Metanephros (tissue), 1 donor: ENCODE measurements around the gene PLTP. TPM values are rescaled to one million over a fixed set of nuclear protein-coding genes. Genes with fewer than 3 reads are reported as not detected.

Experiments used
- total RNA-seq: library from RNA; depleted of rRNA; stranded (reverse); fragments of >200 nt; gene quantifications from one replicate; pipeline ENCODE4 v1.2.3, GENCODE V29; 2014

PLTP gene, protein sequence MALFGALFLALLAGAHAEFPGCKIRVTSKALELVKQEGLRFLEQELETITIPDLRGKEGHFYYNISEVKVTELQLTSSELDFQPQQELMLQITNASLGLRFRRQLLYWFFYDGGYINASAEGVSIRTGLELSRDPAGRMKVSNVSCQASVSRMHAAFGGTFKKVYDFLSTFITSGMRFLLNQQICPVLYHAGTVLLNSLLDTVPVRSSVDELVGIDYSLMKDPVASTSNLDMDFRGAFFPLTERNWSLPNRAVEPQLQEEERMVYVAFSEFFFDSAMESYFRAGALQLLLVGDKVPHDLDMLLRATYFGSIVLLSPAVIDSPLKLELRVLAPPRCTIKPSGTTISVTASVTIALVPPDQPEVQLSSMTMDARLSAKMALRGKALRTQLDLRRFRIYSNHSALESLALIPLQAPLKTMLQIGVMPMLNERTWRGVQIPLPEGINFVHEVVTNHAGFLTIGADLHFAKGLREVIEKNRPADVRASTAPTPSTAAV
- total RNA-seq = 95.5 TPM

DNA sequence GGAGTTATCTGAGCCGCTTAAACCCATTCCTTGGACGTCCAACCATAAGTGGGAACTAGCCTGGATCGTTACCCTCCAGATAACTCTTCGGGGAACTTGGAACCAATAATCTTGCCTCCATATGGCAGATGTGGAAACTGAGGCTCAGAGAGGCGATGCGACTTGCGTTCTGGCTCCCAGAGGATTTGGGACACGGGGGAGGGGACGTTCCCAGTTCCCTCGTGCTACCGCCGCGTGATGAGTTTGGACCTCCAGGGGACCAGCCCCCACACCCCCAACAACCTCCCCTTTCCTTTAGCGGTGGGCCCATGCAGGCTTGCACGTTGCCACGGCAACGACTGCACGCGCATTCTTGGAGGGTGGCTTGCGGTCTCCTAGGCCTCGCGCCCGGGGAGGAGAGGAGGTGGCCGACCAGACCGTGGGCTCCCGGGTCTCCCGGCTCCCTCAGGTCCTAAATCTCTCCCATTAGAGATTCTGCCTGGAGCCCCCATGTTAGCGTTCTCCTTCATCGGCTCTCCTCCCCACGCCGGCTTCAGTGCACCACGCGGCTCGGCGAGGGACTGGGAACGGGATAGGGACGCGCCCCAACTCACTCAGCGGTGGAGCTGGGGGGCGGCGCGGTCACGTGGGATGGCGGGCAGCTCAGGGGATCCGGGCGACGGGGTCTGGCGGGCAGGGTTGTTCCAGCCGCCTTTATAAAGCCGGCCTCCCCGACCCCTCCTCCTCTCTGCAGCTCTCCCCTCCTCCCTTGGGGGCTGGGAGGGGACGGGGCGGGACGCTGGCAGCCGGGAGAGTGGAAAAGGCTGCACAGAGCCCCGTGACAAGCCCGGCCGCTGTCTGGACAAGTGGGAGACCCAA, at the start of gene PLTP:
TSS of gene PLTP (minus strand) at position 670 of the 858 bp plus-strand sequence. CDS start 703 bp downstream, outside the sequence.

DNA sequence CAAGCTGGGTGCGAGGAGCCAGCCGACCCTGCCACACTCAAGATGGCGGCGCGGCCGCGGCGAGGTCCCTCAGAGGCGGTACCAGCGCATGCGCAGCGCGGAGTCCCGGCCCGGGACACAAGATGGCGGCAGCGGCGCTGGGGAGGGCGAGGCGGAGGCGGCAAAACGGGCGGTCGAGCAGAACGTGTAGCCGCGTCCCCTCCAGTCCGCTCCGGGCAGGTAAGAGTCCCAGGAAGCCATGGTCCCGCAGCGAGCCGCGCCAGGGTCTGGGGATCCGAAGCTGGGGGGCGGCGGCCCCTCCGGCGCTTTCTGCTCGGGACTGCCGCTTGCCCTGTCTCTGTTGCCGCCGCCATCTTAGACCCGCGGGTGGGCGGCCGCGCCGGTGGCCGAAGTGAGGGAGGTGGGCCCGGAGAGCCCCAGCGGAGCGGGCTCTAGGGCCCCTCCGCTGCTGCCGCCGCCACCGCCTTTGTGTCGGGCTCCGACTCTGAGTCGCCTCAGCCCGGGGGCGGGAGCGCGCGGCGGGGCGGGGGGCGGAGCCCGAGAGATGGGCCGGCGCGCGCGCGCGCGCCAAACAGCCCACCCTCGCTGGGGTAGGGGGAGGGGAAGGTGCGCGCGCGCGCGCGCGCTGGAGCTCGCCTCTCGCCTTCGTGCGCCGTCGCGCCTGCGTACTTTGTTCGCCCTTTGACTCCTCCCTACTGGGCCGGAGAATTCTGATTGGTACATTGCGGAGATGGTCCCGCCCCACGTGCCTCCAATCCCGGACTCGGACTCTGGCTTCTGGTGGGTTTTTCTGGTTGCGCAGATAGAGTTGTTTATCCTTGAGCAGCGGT, 22.8 kb upstream of the PLTP start, which contains the start of gene PCIF1:
TSS of gene PCIF1 (plus strand) at position 98 of the 830 bp plus-strand sequence. CDS start 4,317 bp downstream, outside the sequence.

DNA sequence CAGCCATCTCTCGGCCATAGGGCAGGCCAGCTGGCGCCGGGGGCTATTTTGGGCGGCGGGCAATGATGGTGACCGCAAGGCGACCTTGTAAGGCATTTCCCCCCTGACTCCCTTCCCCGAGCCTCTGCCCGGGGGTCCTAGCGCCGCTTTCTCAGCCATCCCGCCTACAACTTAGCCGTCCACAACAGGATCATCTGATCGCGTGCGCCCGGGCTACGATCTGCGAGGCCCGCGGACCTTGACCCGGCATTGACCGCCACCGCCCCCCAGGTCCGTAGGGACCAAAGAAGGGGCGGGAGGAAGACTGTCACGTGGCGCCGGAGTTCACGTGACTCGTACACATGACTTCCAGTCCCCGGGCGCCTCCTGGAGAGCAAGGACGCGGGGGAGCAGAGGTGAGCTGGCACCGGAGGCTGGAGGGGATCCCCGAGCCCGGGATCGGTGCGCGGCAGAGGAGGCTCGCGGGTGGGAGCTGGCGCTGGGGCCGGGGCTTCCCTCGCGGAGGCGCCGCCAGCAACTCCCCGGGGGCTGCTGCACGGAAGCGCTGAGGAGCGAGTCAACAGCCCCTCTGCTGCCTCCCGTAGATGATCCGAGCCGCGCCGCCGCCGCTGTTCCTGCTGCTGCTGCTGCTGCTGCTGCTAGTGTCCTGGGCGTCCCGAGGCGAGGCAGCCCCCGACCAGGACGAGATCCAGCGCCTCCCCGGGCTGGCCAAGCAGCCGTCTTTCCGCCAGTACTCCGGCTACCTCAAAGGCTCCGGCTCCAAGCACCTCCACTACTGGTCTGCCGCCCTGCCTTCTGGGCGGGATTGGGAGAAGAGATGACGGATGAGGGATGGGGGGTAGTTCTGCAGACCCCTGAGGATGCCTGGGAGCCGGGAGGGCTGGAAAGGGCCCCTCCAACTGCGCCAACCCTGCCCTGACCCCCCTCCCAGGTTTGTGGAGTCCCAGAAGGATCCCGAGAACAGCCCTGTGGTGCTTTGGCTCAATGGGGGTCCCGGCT, 20.7 kb downstream of the PLTP start, which contains the start of the genes CTSA and NEURL2:
TSS of gene CTSA (plus strand) at position 351 of the 999 bp plus-strand sequence. CDS start at position 585, 234 bp downstream.
TSS of gene NEURL2 (minus strand) at position 224 of the 999 bp plus-strand sequence. CDS start at position 7, 217 bp downstream.

DNA sequence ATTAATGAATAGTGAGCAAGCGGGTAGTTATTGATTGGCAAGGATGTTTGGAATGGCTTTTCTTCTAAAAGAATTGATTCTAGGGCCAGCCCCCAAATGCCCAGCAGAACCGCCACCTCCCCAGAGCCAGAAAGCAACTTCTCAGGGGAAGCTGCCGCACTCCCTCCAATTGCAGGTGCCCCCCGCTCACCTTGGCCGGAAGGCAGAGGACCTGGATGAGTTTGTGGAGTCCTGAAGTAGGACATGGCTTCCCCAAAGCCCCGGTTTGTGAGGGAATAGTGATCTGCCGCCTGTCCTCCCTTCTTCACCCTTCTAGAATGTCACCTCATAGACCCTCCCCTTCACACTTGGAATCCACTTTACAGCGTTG, 24.6 kb downstream of the PLTP start, which contains the start of gene SPATA25:
TSS of gene SPATA25 (minus strand) at position 277 of the 370 bp plus-strand sequence. CDS start at position 245, 32 bp downstream.

DNA sequence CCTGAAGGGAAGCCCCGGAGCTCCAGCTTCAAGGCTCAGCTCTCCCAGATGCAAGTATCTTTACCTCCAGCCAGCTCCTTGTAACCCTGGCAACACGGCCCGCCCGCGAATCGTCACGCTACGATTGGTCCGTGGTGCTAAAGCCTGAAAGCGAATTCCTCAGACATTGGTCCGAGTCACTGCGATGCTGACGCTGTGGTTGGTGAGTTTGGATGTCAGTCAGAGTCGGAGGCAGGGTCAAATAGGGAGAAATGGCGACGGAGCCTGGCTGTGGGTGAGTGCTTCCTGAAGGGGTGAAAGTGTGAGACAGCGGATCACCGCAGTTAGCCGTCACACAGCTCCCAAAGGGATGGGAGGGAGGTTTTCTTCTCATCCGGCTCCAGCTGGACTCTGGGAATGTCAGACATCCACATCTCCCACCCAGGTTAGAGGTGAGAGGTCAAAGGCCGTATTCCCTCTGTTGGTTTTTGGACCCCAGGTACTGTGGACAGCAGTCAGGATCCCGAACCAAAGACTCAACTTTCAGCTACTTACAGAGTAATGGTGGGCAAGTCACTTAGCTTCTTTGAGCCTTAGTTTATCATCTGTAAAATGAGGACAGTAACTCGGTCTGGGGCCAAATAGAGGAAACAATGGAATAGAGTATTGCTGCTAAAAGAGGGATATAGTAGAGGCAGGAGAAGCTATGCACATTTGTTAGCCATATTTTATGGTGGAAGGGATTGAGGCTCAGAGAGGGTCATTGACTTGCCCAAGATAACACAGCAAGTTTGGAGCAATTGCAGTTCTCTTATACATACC, 30.8 kb downstream of the PLTP start, which contains the start of gene ZSWIM1:
TSS of gene ZSWIM1 (plus strand) at position 240 of the 801 bp plus-strand sequence. CDS start 1,366 bp downstream, outside the sequence.

DNA sequence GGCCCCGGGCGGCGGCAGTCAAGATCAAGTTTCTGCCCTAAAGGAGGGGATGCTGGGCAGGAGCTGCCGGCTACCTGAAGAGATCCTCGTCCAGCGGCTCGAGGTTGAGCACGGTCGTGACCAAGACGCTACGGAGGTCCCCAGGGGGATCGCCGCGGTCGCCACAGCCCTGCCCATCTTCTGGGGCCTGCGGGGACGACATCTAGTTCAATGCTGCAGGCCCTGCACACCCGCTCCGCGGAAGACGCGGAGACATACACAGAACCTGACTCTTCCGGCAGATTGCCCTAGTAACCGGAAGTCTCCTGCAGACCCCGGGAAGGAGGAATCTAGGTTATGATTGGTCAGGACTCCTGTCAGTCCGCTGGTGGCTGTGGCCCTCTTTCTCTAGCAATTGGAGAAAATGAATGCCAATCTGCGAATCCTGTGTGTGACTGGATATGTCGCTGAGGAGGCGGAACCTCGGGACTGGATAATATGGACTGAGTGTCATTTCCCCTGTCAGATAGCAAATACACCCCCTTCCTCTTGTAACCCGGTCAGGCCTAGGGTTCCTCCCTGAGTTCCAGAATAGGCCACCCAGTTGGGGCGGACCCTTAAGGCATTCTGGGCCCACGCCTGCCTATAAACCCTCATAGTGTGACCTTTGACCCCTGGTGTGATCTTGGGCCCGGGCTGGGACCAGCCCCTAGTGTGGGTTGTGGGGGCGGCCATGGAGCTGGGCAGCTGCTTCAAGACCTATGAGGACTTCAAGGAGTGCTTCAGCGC, 54.7 kb downstream of the PLTP start, which contains the start of the genes ACOT8 and ZSWIM3:
TSS of gene ACOT8 (minus strand) at position 279 of the 768 bp plus-strand sequence. CDS start at position 202, 77 bp downstream.
TSS of gene ZSWIM3 (plus strand) at position 501 of the 768 bp plus-strand sequence. CDS start at position 713, 212 bp downstream.

Other genes starting within 250 kb of the PLTP start
- not detected for gene WFDC11, start 241.9 kb downstream of the PLTP start, total RNA-seq
- not detected for gene WFDC13, start 210.1 kb downstream of the PLTP start, total RNA-seq
- not detected for gene WFDC10B, start 207.1 kb downstream of the PLTP start, total RNA-seq
- not detected for gene SPINT4, start 189.8 kb downstream of the PLTP start, total RNA-seq
- gene WFDC3, start 120.3 kb downstream of the PLTP start, total RNA-seq = 0.99 TPM
- 18.5 TPM for gene DNTTIP1, start 120.2 kb downstream of the PLTP start, total RNA-seq
- gene UBE2C, start 99.5 kb downstream of the PLTP start, total RNA-seq = 22.7 TPM
- 555 TPM for gene TNNC2, start 84.8 kb downstream of the PLTP start, total RNA-seq
- 41.5 TPM for gene SNX21, start 78.4 kb downstream of the PLTP start, total RNA-seq
- 29.6 TPM for gene ACOT8, start 54.8 kb downstream of the PLTP start, total RNA-seq
- gene ZSWIM3, start 54.5 kb downstream of the PLTP start, total RNA-seq = 4.8 TPM
- gene ZSWIM1, start 30.9 kb downstream of the PLTP start, total RNA-seq = 8.3 TPM
- gene SPATA25, start 24.5 kb downstream of the PLTP start, total RNA-seq = 4.7 TPM
- 14.6 TPM for gene NEURL2, start 20.9 kb downstream of the PLTP start, total RNA-seq
- gene CTSA, start 20.8 kb downstream of the PLTP start, total RNA-seq = 90.0 TPM
- 33.2 TPM for gene PCIF1, start 22.5 kb upstream of the PLTP start, total RNA-seq
- 21.0 TPM for gene ZNF335, start 60.0 kb upstream of the PLTP start, total RNA-seq
- gene MMP9, start 96.8 kb upstream of the PLTP start, total RNA-seq = 8.1 TPM
- not detected for gene SLC12A5, start 117.1 kb upstream of the PLTP start, total RNA-seq
- gene NCOA5, start 177.8 kb upstream of the PLTP start, total RNA-seq = 22.0 TPM
- gene CD40, start 206.2 kb upstream of the PLTP start, total RNA-seq = 3.0 TPM